Vagina (tissue), 2 donors: Measurements from ENCODE around the gene PDE11A. TPM values are rescaled to one million over a fixed set of nuclear protein-coding genes. Genes with fewer than 3 reads are reported as not detected.

Source experiments
- DNase-seq, 2 donors: peaks; one replicate each; pipeline ENCODE4 v3.0.0-alpha.2; 2017; ENCODE audit errors: extremely low spot score in 2 of 2
- H3K27ac ChIP-seq: fragments of 200-600 bp; sonication (generic); one replicate; pipeline ENCODE4 v1.5.1; 2019
- H3K27me3 ChIP-seq: fragments of 200-600 bp; sonication (generic); one replicate; pipeline ENCODE4 v1.5.1; 2019
- H3K36me3 ChIP-seq, 2 donors: fragments of 200-600 bp; sonication (generic); one replicate each; pipeline ENCODE4 v1.5.1; 2017 to 2019
- H3K4me1 ChIP-seq: fragments of 200-600 bp; sonication (generic); one replicate; pipeline ENCODE4 v1.5.1; 2019
- H3K4me3 ChIP-seq, 2 donors: fragments of 200-600 bp; sonication (generic); 1 replicate in 1 of 2; 2 replicates in 1 of 2; pipeline ENCODE4 v1.5.1; 2016 to 2019
- H3K9me3 ChIP-seq: fragments of 200-600 bp; sonication (generic); one replicate; pipeline ENCODE4 v1.5.1; 2019
- POLR2A ChIP-seq, 2 donors: fragments of 450-650 bp; IDR thresholded peaks; one replicate each; pipeline ENCODE4 v1.6.1; 2017; ENCODE audit warnings: antibody characterized with exemption in 2 of 2, mild to moderate bottlenecking in 2 of 2, moderate library complexity in 2 of 2
- POLR2AphosphoS5 ChIP-seq, 2 donors: sonication (generic); formaldehyde crosslinking; IDR thresholded peaks; one replicate each; pipeline ENCODE4 v1.9.0; 2017; ENCODE audit warnings: antibody characterized with exemption in 2 of 2, mild to moderate bottlenecking in 2 of 2, low read depth in 1 of 2; ENCODE audit not compliant: insufficient read depth in 1 of 2
- intact Hi-C: fragments of 100-400 bp; cut with DNase I; formaldehyde crosslinking; loops from one replicate; pipeline ENCODE4 v1.15.1; 2023
- total RNA-seq: library from RNA; depleted of rRNA; stranded (reverse); fragments of >200 nt; gene quantifications from one replicate; pipeline ENCODE4 v1.2.3, GENCODE V29; 2016
- TF ChIP-seq, protein P1 (sequence below), 3 experiments: fragments of 450-650 bp in 2 of 3; fragments of 200-600 bp in 1 of 3; sonication (generic) in 1 of 3; IDR thresholded peaks; one replicate each; pipeline ENCODE4 v1.5.1; 2017 to 2019; ENCODE audit warnings: antibody characterized with exemption in 3 of 3, mild to moderate bottlenecking in 2 of 3, moderate library complexity in 2 of 3

The PDE11A gene
- total RNA-seq, 1 donor from 2014 or later = 0.25 TPM

DNA sequence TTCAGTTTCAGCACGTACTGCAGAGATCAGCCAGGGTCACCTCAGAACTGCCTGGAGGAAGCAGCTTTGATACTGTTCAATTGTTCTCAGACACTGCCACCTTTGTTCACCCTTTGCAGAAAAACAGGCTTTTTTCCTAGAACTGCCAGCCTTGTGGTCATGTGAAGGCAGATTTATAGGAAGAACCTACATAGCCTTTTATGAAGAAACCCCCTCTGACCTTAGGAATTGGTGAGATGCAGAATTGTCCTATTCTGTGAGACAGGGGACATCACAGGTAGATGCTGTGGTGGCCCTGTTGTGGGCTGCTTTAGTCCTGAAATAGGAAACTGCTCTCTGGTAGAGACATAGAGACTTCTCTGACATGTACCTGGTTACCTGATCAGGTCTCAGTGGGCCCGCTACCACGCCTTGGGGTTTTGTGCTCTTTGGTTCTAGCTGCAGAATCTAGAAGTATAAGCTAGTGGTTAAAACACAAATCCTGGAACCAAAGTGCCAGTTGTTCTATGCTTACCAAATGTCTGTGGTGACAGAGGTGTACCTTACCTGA lies 473.4 kb downstream of the PDE11A start:
- TF ChIP-seq POLR2AphosphoS5 (IDR thresholded peaks at IDR 0.05; ENCODE audit: insufficient read depth in 1 of 2, low read depth in 1 of 2) (no peak), POLR2A (IDR thresholded peaks at IDR 0.05) (no peak)
- TF ChIP-seq, protein P1, sequence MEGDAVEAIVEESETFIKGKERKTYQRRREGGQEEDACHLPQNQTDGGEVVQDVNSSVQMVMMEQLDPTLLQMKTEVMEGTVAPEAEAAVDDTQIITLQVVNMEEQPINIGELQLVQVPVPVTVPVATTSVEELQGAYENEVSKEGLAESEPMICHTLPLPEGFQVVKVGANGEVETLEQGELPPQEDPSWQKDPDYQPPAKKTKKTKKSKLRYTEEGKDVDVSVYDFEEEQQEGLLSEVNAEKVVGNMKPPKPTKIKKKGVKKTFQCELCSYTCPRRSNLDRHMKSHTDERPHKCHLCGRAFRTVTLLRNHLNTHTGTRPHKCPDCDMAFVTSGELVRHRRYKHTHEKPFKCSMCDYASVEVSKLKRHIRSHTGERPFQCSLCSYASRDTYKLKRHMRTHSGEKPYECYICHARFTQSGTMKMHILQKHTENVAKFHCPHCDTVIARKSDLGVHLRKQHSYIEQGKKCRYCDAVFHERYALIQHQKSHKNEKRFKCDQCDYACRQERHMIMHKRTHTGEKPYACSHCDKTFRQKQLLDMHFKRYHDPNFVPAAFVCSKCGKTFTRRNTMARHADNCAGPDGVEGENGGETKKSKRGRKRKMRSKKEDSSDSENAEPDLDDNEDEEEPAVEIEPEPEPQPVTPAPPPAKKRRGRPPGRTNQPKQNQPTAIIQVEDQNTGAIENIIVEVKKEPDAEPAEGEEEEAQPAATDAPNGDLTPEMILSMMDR (IDR thresholded peaks at IDR 0.05) = no peak
- intact Hi-C loops = no loop called here
- Histone ChIP-seq H3K36me3 (no peaks in the 10 kb centered on the region), H3K4me1 (peaks cover 15% of the 10 kb centered on the region), H3K27me3 (no peaks in the 10 kb centered on the region), H3K4me3 (no peak overlapping the region), H3K9me3 (no peaks in the 10 kb centered on the region), H3K27ac (no peak overlapping the region)
- DNase-seq = no peak

DNA sequence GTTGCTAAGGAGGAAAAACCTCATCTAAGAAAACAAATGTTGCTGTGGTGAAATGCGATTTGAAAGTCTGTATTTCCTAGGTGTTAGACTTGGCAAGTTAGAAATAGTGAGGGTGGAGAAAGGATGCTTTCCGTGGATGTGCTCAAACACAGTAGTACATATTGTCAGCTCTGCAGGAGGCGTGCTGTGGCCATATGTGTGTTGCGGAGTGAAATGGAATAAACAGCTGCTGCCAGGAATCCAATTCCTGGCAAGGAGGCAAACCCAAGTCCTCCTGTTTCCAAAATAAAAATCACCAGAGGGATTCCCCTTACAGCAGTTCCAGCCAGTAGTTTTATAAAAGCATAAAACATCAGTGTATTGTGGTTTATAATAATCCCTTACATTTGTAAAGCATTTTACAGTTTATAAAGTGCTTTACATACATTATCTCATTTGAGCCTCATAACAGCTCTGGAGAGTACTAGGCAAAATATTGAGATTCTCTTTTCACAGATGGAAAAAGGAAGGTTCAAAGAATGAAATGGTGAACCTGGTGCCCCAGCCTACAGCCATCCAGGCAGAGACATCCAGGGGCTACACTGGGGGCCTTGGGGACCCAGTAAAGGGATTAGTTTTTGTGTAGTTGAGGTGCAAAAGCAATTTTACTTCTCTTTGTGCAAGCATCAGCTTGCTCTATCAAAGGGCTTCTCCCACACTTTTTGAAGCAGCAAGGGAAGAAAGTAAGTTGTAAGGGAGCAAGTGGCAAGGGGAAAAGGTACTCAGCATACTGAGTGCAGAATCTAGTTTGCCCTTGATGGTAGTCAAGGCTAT lies 474.0 kb downstream of the PDE11A start:
- Histone ChIP-seq H3K27ac (no peak overlapping the region), H3K36me3 (no peaks in the 10 kb centered on the region), H3K4me3 (no peak overlapping the region), H3K9me3 (no peaks in the 10 kb centered on the region), H3K4me1 (peaks cover 15% of the 10 kb centered on the region), H3K27me3 (no peaks in the 10 kb centered on the region)
- intact Hi-C loops = no loop called here
- TF ChIP-seq POLR2A (IDR thresholded peaks at IDR 0.05) (no peak), POLR2AphosphoS5 (IDR thresholded peaks at IDR 0.05; ENCODE audit: insufficient read depth in 1 of 2, low read depth in 1 of 2) (no peak)
- TF ChIP-seq, protein P1 (IDR thresholded peaks at IDR 0.05) = no peak
- DNase-seq = no peak

DNA sequence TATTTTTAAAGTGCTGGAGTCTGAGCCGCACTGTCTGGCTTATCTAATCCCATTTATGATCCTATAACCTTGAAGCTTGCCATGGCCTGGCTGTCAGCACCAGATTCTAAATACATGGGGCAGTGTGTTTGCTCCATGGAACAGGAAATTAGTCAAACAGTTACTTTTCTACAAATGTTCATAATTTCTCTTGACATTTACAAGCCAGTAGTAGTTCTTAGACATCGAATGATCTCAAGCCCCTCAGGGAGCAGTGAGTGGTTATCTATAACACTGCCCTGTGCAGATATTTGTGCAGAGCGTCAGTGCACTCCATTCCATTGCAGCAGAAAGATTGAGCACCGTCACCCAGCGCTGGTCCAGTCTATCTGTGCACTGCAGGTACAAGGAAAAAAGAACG lies 474.8 kb downstream of the PDE11A start:
- TF ChIP-seq, protein P1 (IDR thresholded peaks at IDR 0.05) = no peak
- TF ChIP-seq POLR2AphosphoS5 (IDR thresholded peaks at IDR 0.05; ENCODE audit: insufficient read depth in 1 of 2, low read depth in 1 of 2) (no peak), POLR2A (IDR thresholded peaks at IDR 0.05) (no peak)
- no peak overlapping the region for H3K27ac ChIP-seq

DNA sequence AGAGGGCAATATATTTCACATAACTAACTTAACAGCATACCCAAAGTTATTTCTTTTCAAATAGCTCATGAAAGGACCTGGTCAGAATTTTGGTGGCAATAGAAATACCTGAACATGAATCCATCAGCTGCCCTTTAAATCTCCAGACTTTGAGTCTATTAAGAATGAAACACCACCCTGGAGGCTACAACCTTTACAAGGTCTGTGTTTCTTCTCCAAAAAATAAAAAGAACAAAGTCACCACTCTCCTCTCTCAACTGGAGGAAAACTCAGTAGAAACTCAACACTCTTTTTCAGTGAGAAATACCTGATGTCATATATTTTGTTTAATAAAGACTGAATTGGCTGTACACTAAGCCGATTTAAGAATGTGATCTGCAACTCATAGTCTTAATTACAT lies 475.7 kb downstream of the PDE11A start:
- Histone ChIP-seq H3K27me3 (no peaks in the 10 kb centered on the region), H3K9me3 (no peaks in the 10 kb centered on the region), H3K36me3 (no peaks in the 10 kb centered on the region), H3K4me1 (peaks cover 15% of the 10 kb centered on the region), H3K4me3 (no peak overlapping the region), H3K27ac (no peak overlapping the region)
- TF ChIP-seq POLR2A (IDR thresholded peaks at IDR 0.05) (no peak), POLR2AphosphoS5 (IDR thresholded peaks at IDR 0.05; ENCODE audit: insufficient read depth in 1 of 2, low read depth in 1 of 2) (no peak)
- TF ChIP-seq, protein P1 (IDR thresholded peaks at IDR 0.05) = no peak
- intact Hi-C loops = no loop called here
- no peak for DNase-seq

More for the DNA sequence above, 474.8 kb downstream of the PDE11A start:
- Histone ChIP-seq H3K9me3 (no peaks in the 10 kb centered on the region), H3K4me1 (peaks cover 15% of the 10 kb centered on the region), H3K36me3 (no peaks in the 10 kb centered on the region), H3K27me3 (no peaks in the 10 kb centered on the region), H3K4me3 (no peak overlapping the region)
- no peak for DNase-seq
- intact Hi-C loops = no loop called here
